Liver (tissue), 9 donors: ENCODE measurements around the gene LRPPRC. TPM values are rescaled to one million over a fixed set of nuclear protein-coding genes. Genes with fewer than 3 reads are reported as not detected.

ENCODE experiments used
- DNase-seq: peaks from one replicate; pipeline ENCODE4 v3.0.0-alpha.2; 2017; ENCODE audit warnings: low spot score
- H3K27ac ChIP-seq, 2 donors: one replicate each; pipeline ENCODE4 v1.7.0; 2013; ENCODE audit warnings: inconsistent platforms in 2 of 2, low read length in 2 of 2, control low read depth in 1 of 2, low read depth in 1 of 2, mild to moderate bottlenecking in 1 of 2
- H3K27me3 ChIP-seq, 4 donors: one replicate each; pipeline versions ENCODE4 v1.6.1 to v1.7.0; 2013; ENCODE audit warnings: low read length in 3 of 4, inconsistent platforms in 1 of 4, mild to moderate bottlenecking in 1 of 4, moderate library complexity in 1 of 4; ENCODE audit not compliant: control insufficient read depth in 4 of 4, insufficient read depth in 4 of 4
- H3K36me3 ChIP-seq, 4 donors: one replicate each; pipeline versions ENCODE4 v1.6.1 to v1.7.0; 2013; ENCODE audit warnings: low read length in 3 of 4, mild to moderate bottlenecking in 3 of 4, low read depth in 1 of 4, moderate library complexity in 1 of 4; ENCODE audit not compliant: control insufficient read depth in 4 of 4, insufficient read depth in 3 of 4
- H3K4me1 ChIP-seq, 4 donors: one replicate each; pipeline versions ENCODE4 v1.6.1 to v1.7.0; 2013; ENCODE audit warnings: low read length in 3 of 4, mild to moderate bottlenecking in 3 of 4, moderate library complexity in 1 of 4; ENCODE audit not compliant: control insufficient read depth in 4 of 4, insufficient read depth in 4 of 4
- H3K4me3 ChIP-seq, 3 donors: one replicate each; pipeline versions ENCODE4 v1.6.1 to v1.7.0; 2013; ENCODE audit warnings: low read length in 3 of 3, control low read depth in 1 of 3, low read depth in 1 of 3, mild to moderate bottlenecking in 1 of 3
- H3K9ac ChIP-seq, 2 donors: one replicate each; pipeline ENCODE4 v1.7.0; 2013; ENCODE audit warnings: low read length in 2 of 2, mild to moderate bottlenecking in 2 of 2, moderate library complexity in 2 of 2, control low read depth in 1 of 2, low read depth in 1 of 2
- H3K9me3 ChIP-seq, 4 donors: one replicate each; pipeline versions ENCODE4 v1.6.1 to v1.7.0; 2013; ENCODE audit warnings: low read length in 3 of 4; ENCODE audit not compliant: control insufficient read depth in 4 of 4
- ATF3 ChIP-seq: IDR thresholded peaks from 2 replicates; pipeline ENCODE4 v1.6.1; 2016; ENCODE audit warnings: antibody characterized with exemption
- CTCF ChIP-seq: fragments of 150-350 bp; IDR thresholded peaks from 2 replicates; pipeline ENCODE4 v1.5.1; 2017; ENCODE audit warnings: improper control_type of control experiment, low read depth, low read length; ENCODE audit not compliant: missing input control
- EGR1 ChIP-seq, 2 donors: IDR thresholded peaks; 2 replicates each; pipeline ENCODE4 v1.6.1; 2016 to 2018; ENCODE audit warnings: antibody characterized with exemption in 2 of 2, low read depth in 2 of 2
- FOXA1 ChIP-seq: IDR thresholded peaks from 2 replicates; pipeline ENCODE4 v1.6.1; 2016; ENCODE audit warnings: antibody characterized with exemption
- FOXA2 ChIP-seq: IDR thresholded peaks from 2 replicates; pipeline ENCODE4 v1.6.1; 2016; ENCODE audit warnings: antibody characterized with exemption
- GABPA ChIP-seq, 2 donors: IDR thresholded peaks in 1 of 2; conservative IDR thresholded peaks in 1 of 2; 2 replicates each; pipeline ENCODE4 v1.6.1; 2016; ENCODE audit warnings: antibody characterized with exemption in 2 of 2, mild to moderate bottlenecking in 1 of 2, moderate library complexity in 1 of 2
- HNF4A ChIP-seq, 2 donors: conservative IDR thresholded peaks; 2 replicates each; pipeline ENCODE4 v1.6.1; 2016; ENCODE audit warnings: antibody characterized with exemption in 2 of 2, mild to moderate bottlenecking in 2 of 2
- HNF4G ChIP-seq: IDR thresholded peaks from 2 replicates; pipeline ENCODE4 v1.6.1; 2016; ENCODE audit warnings: antibody characterized with exemption
- JUND ChIP-seq, 2 donors: IDR thresholded peaks; 2 replicates each; pipeline ENCODE4 v1.6.1; 2016; ENCODE audit warnings: antibody characterized with exemption in 2 of 2
- MAX ChIP-seq: IDR thresholded peaks from 2 replicates; pipeline ENCODE4 v1.6.1; 2016; ENCODE audit warnings: antibody characterized with exemption
- NR2F2 ChIP-seq: IDR thresholded peaks from 2 replicates; pipeline ENCODE4 v1.6.1; 2016; ENCODE audit warnings: antibody characterized with exemption
- RAD21 ChIP-seq, 2 donors: IDR thresholded peaks; 2 replicates each; pipeline ENCODE4 v1.6.1; 2016; ENCODE audit warnings: antibody characterized with exemption in 2 of 2, mild to moderate bottlenecking in 2 of 2
- REST ChIP-seq: IDR thresholded peaks from 2 replicates; pipeline ENCODE4 v1.6.1; 2016; ENCODE audit warnings: antibody characterized with exemption, mild to moderate bottlenecking
- RXRA ChIP-seq, 2 donors: IDR thresholded peaks; 2 replicates each; pipeline ENCODE4 v1.6.1; 2017 to 2018; ENCODE audit warnings: antibody characterized with exemption in 2 of 2, mild to moderate bottlenecking in 1 of 2
- SP1 ChIP-seq: IDR thresholded peaks from 2 replicates; pipeline ENCODE4 v1.6.1; 2018; ENCODE audit warnings: antibody characterized with exemption, mild to moderate bottlenecking
- TAF1 ChIP-seq: conservative IDR thresholded peaks from 2 replicates; pipeline ENCODE4 v1.6.1; 2016; ENCODE audit warnings: antibody characterized with exemption, mild to moderate bottlenecking
- YY1 ChIP-seq: IDR thresholded peaks from 2 replicates; pipeline ENCODE4 v1.6.1; 2016; ENCODE audit warnings: antibody characterized with exemption, mild to moderate bottlenecking
- ZBTB33 ChIP-seq: IDR thresholded peaks from 2 replicates; pipeline ENCODE4 v1.6.1; 2016; ENCODE audit warnings: antibody characterized with exemption
- WGBS: extraction: QIAGEN DNeasy Blood & Tissue Kit; methylation state at CpG from one replicate; pipeline ENCODE4 v1.1.7; 2013; 5-methylcytosine and 5-hydroxymethylcytosine counted together
- polyA plus RNA-seq, 2 donors: library from polyadenylated mRNA; stranded (reverse) in 1 of 2; unstranded in 1 of 2; fragments of 200-250 nt in 1 of 2; fragments of >200 nt in 1 of 2; fragmentation: Nextera tagmentation in 1 of 2; extraction: Ambion mirVana in 1 of 2; gene quantifications; one replicate each; pipeline versions ENCODE4 v1.2.1 to v1.2.3, GENCODE V29; 2013 to 2015
- total RNA-seq, 2 donors: library from RNA; depleted of rRNA; stranded (reverse); fragments of >200 nt; gene quantifications; one replicate each; pipeline ENCODE4 v1.2.3, GENCODE V29; 2014
- donor health status: healthy.
- donor health status: healthy.
- donor health status: healthy.
- donor health status: healthy.
- donor health status: healthy.

LRPPRC gene
- total and polyA plus RNA-seq, 4 donors: 24.5 to 62.3 (median 34.4) TPM

GRCh38 chr2:43927442-43927841, 68.3 kb downstream of the LRPPRC start:
- H3K36me3 ChIP-seq: peaks cover 6 to 21% (median 15%) of the 10 kb centered on the region in 4 donors
- no peaks in the 10 kb centered on the region for H3K27me3 ChIP-seq
- H3K9ac ChIP-seq: no peak overlapping the region
- no peak overlapping the region for H3K27ac ChIP-seq
- H3K9me3 ChIP-seq: no peaks in the 10 kb centered on the region
- no peaks in the 10 kb centered on the region for H3K4me1 ChIP-seq
- no peak for TF ChIP-seq CTCF
- TF ChIP-seq REST: no peak
- TF ChIP-seq SP1: no peak
- TF ChIP-seq JUND (IDR thresholded peaks at IDR 0.05): no peak
- TF ChIP-seq FOXA2: no peak
- TF ChIP-seq MAX: no peak
- no peak for TF ChIP-seq ZBTB33
- no peak for TF ChIP-seq FOXA1
- no peak for TF ChIP-seq YY1
- TF ChIP-seq HNF4G: no peak
- no peak for TF ChIP-seq NR2F2
- no peak for TF ChIP-seq ATF3
- no peak for TF ChIP-seq TAF1
- TF ChIP-seq GABPA (IDR thresholded peaks at IDR 0.05 in 1 of 2, conservative IDR thresholded peaks at IDR 0.05 in 1 of 2): no peak
- TF ChIP-seq RAD21 (IDR thresholded peaks at IDR 0.05): no peak
- TF ChIP-seq HNF4A (conservative IDR thresholded peaks at IDR 0.05): no peak
- no peak for TF ChIP-seq RXRA (IDR thresholded peaks at IDR 0.05)
- no peak for DNase-seq
- H3K4me3 ChIP-seq: no peak overlapping the region
- 92% methylated on average over 4 of the region's 4 CpGs for WGBS

GRCh38 chr2:43925431-43925830, 70.4 kb downstream of the LRPPRC start:
- TF ChIP-seq EGR1 (IDR thresholded peaks at IDR 0.05; ENCODE audit: low read depth in 2 of 2) (no peak), MAX (no peak), YY1 (no peak), HNF4G (no peak), REST (no peak), HNF4A (conservative IDR thresholded peaks at IDR 0.05) (no peak), ATF3 (no peak), GABPA (IDR thresholded peaks at IDR 0.05 in 1 of 2, conservative IDR thresholded peaks at IDR 0.05 in 1 of 2) (no peak), RAD21 (IDR thresholded peaks at IDR 0.05) (no peak), RXRA (IDR thresholded peaks at IDR 0.05) (no peak), ZBTB33 (no peak)
- peaks cover 7 to 23% (median 20%) of the 10 kb centered on the region in 4 donors for H3K36me3 ChIP-seq
- H3K9me3 ChIP-seq: no peaks in the 10 kb centered on the region
- H3K9ac ChIP-seq: no peak overlapping the region
- H3K4me3 ChIP-seq: no peak overlapping the region
- DNase-seq: no peak
- no peaks in the 10 kb centered on the region for H3K4me1 ChIP-seq
- 96% methylated on average over 4 of the region's 4 CpGs for WGBS
- no peaks in the 10 kb centered on the region for H3K27me3 ChIP-seq
- no peak overlapping the region for H3K27ac ChIP-seq
